ENCODE results near the gene NANOG. TPM values are rescaled to one million over a fixed set of nuclear protein-coding genes. Genes with fewer than 3 reads are reported as not detected.
"Not testable (repeated sequence)": the region's sequence is repeated elsewhere in the genome, so short reads cannot be mapped to it uniquely, and the experiment has no call there.

The NANOG gene
- total RNA-seq, 1 donor from 2014 or later: not detected

GRCh38 chr12:7837366-7837765 lies 48.2 kb downstream of the NANOG start:
- Mint-ChIP-seq H3K27me3 (ENCODE audit: low read depth) (no peaks in the 10 kb centered on the region), H3K9me3 (ENCODE audit: low read depth) (no peaks in the 10 kb centered on the region), H3K36me3 (ENCODE audit: low read depth) (no peaks in the 10 kb centered on the region), H3K27ac (ENCODE audit: unreplicated experiment) (no peak overlapping the region), H3K4me3 (ENCODE audit: unreplicated experiment) (no peak overlapping the region), H3K4me1 (ENCODE audit: low read depth) (peaks cover 5% of the 10 kb centered on the region)
- no peak for DNase-seq (ENCODE audit: low spot score)
- TF ChIP-seq CTCF (IDR thresholded peaks at IDR 0.05): no peak

DNA sequence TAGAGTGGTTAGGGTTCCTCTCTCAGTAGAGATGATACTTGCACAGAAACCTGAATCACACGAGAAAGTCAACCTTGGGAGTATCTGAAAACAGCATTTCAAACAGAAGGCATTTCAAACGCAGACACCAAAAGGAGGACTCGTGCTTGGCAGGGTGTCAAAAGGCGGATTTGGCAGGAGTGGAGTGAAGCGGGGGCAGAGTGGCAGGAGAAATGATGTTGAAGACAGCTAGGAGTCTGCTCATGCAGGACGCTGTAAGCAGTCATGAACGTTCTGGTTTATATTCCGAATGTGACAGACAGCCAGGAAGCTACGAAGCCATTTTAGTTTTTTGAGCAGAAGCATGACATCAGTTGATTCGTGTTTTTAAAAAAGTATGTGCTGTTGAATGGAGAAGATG lies 50.0 kb downstream of the NANOG start:
- not testable (repeated sequence) for H3K27me3 Mint-ChIP-seq (ENCODE audit: low read depth); H3K27ac Mint-ChIP-seq (ENCODE audit: unreplicated experiment); H3K36me3 Mint-ChIP-seq (ENCODE audit: low read depth); H3K9me3 Mint-ChIP-seq (ENCODE audit: low read depth); H3K4me3 Mint-ChIP-seq (ENCODE audit: unreplicated experiment); DNase-seq (ENCODE audit: low spot score)
- peaks cover 18% of the 10 kb centered on the region for H3K4me1 Mint-ChIP-seq (ENCODE audit: low read depth)

DNA sequence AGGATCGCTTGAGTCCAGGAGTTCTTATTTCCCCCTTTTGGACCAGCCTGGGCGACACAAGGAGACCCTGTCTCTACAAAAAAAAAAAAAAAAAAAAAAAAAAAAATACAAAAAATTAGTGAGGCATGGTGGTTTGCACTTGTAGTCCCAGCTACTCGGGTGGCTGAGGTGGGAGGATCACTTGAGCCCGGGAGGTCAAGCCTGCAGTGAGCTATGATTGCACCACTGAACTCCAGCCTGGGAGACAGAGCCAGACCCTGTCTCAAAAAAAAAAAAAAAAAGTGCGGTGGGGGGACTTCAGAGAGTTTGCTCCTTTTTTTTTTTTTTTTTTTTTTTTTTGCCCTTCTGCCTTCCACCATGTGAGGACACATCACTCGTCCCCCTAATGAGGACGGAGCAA lies 50.6 kb downstream of the NANOG start:
- H3K36me3 Mint-ChIP-seq (ENCODE audit: low read depth); H3K9me3 Mint-ChIP-seq (ENCODE audit: low read depth); H3K27me3 Mint-ChIP-seq (ENCODE audit: low read depth): not testable (repeated sequence)

GRCh38 chr12:7842444-7842843 lies 53.2 kb downstream of the NANOG start:
- not testable (repeated sequence) for H3K9me3 Mint-ChIP-seq (ENCODE audit: low read depth)
- H3K27ac Mint-ChIP-seq (ENCODE audit: unreplicated experiment): peak overlapping the region; percentile 17

More for the DNA sequence above, 50.6 kb downstream of the NANOG start:
- not testable (repeated sequence) for DNase-seq (ENCODE audit: low spot score); H3K27ac Mint-ChIP-seq (ENCODE audit: unreplicated experiment); H3K4me3 Mint-ChIP-seq (ENCODE audit: unreplicated experiment)
- H3K4me1 Mint-ChIP-seq (ENCODE audit: low read depth): peaks cover 18% of the 10 kb centered on the region

GRCh38 chr12:7843149-7843548 lies 53.9 kb downstream of the NANOG start:
- H3K27ac Mint-ChIP-seq (ENCODE audit: unreplicated experiment); H3K27me3 Mint-ChIP-seq (ENCODE audit: low read depth); H3K9me3 Mint-ChIP-seq (ENCODE audit: low read depth); H3K36me3 Mint-ChIP-seq (ENCODE audit: low read depth); H3K4me3 Mint-ChIP-seq (ENCODE audit: unreplicated experiment); DNase-seq (ENCODE audit: low spot score): not testable (repeated sequence)
- H3K4me1 Mint-ChIP-seq (ENCODE audit: low read depth): peaks cover 29% of the 10 kb centered on the region

More at GRCh38 chr12:7842444-7842843, 53.2 kb downstream of the NANOG start:
- H3K36me3 Mint-ChIP-seq (ENCODE audit: low read depth); H3K4me3 Mint-ChIP-seq (ENCODE audit: unreplicated experiment); H3K27me3 Mint-ChIP-seq (ENCODE audit: low read depth); DNase-seq (ENCODE audit: low spot score): not testable (repeated sequence)
- H3K4me1 Mint-ChIP-seq (ENCODE audit: low read depth): peaks cover 23% of the 10 kb centered on the region

DNA sequence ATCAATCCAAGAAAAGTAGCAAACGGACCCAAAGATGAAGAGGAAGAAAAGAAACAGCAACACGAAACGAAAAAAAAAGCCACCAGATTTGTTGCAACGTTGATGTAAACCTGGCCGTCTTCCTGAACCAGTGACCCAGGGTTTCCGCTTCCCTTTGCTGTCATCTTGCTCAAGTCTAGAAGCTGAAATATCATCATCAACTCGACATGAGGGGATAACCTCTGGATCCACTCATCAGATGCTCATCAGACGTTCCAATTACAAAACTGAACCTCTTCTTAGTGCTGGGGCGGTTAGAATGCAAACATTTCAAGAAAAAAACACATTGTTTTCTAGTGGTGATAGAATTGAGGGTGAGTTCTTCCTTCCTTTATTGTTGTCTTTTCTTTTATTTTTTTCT lies 54.4 kb downstream of the NANOG start:
- H3K27me3 Mint-ChIP-seq (ENCODE audit: low read depth); DNase-seq (ENCODE audit: low spot score); H3K9me3 Mint-ChIP-seq (ENCODE audit: low read depth); H3K4me3 Mint-ChIP-seq (ENCODE audit: unreplicated experiment); H3K36me3 Mint-ChIP-seq (ENCODE audit: low read depth): not testable (repeated sequence)
- H3K4me1 Mint-ChIP-seq (ENCODE audit: low read depth): peaks cover 31% of the 10 kb centered on the region
- peak overlapping the region; percentile 4 for H3K27ac Mint-ChIP-seq (ENCODE audit: unreplicated experiment)

DNA sequence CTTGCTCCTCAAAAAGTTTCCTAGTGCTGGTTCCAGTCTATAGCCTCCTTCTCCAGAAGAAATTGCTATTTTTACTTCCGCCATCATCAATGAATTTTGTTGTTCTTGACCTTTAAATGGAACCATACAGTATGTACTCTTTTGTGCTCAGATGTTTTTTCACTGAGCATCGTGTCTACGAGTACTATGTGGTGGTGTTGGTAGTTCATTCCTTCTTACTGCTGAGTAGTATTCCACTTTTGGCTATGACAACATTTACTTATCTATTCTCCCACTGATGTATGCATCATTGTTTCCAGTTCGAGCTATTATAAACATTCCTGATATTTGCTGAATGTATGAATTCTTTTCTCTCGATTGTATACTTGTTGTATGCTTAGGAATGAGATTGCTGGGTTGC lies 54.9 kb downstream of the NANOG start:
- H3K27me3 Mint-ChIP-seq (ENCODE audit: low read depth): no peaks in the 10 kb centered on the region
- H3K4me1 Mint-ChIP-seq (ENCODE audit: low read depth): peaks cover 31% of the 10 kb centered on the region
- no peak overlapping the region for H3K4me3 Mint-ChIP-seq (ENCODE audit: unreplicated experiment)
- no peak for DNase-seq (ENCODE audit: low spot score)
- H3K36me3 Mint-ChIP-seq (ENCODE audit: low read depth): no peaks in the 10 kb centered on the region
- H3K27ac Mint-ChIP-seq (ENCODE audit: unreplicated experiment): peak overlapping the region; percentile 4
- no peaks in the 10 kb centered on the region for H3K9me3 Mint-ChIP-seq (ENCODE audit: low read depth)
- no peak for TF ChIP-seq CTCF (IDR thresholded peaks at IDR 0.05)

- H3K36me3 Mint-ChIP-seq (ENCODE audit: low read depth); H3K9me3 Mint-ChIP-seq (ENCODE audit: low read depth); DNase-seq (ENCODE audit: low spot score); H3K27me3 Mint-ChIP-seq (ENCODE audit: low read depth): not testable (repeated sequence)
- Mint-ChIP-seq H3K4me3 (ENCODE audit: unreplicated experiment) (peak overlapping the region; percentile 28), H3K27ac (ENCODE audit: unreplicated experiment) (peak overlapping the region; percentile 71), H3K4me1 (ENCODE audit: low read depth) (peaks cover 32% of the 10 kb centered on the region)
Measured at GRCh38 chr12:7847226-7848097, 58.3 kb downstream of the NANOG start.

DNA sequence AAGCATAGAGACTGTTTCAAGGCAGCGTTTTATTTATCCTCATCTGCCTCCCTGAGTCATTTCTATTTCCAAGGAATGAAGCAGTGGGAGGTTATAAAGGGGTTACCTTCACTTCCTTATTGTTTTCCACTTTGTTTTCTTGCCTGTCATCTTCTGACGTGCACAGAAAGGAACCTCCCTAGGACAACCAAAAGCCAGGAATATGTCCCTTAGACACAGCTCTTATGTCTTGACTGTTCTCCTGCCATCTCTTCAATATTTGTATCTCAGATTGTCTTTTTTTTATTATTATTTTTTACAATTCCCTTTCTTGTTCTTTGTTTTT lies 58.9 kb downstream of the NANOG start:
- not testable (repeated sequence) for H3K36me3 Mint-ChIP-seq (ENCODE audit: low read depth); H3K9me3 Mint-ChIP-seq (ENCODE audit: low read depth); DNase-seq (ENCODE audit: low spot score); H3K4me3 Mint-ChIP-seq (ENCODE audit: unreplicated experiment); H3K27me3 Mint-ChIP-seq (ENCODE audit: low read depth)
- Mint-ChIP-seq H3K27ac (ENCODE audit: unreplicated experiment) (peak overlapping the region; percentile 58), H3K4me1 (ENCODE audit: low read depth) (peaks cover 27% of the 10 kb centered on the region)

Data from chondrocyte (in vitro differentiated cells).